ENCODE data around the gene SLC14A1. TPM values are rescaled to one million over a fixed set of nuclear protein-coding genes. Genes with fewer than 3 reads are reported as not detected.
A peak's percentile ranks its signal among the peaks of the same experiment; 100 is the strongest.

The SLC14A1 gene
- total RNA-seq, 2 donors from 2014 or later: 0.32 to 0.52 TPM

- no peak overlapping the region for H3K9ac ChIP-seq (ENCODE audit: low read depth in 2 of 2, low read length in 2 of 2)
- intact Hi-C loops (cut with DNase I): loop anchor here (10.0 kb wide), 1 partner anchor 383 kb away; no protein-coding TSS in a partner anchor
- DNase-seq: no peak
- no peak overlapping the region for H3K27ac ChIP-seq
- H3K27me3 ChIP-seq: no peaks in the 10 kb centered on the region
- no peak overlapping the region for H3K4me3 ChIP-seq
- H3K9me3 ChIP-seq: no peaks in the 10 kb centered on the region
- no peaks in the 10 kb centered on the region for H3K36me3 ChIP-seq
- no peaks in the 10 kb centered on the region for H3K4me1 ChIP-seq
- TF ChIP-seq CTCF (IDR thresholded peaks at IDR 0.05): no peak
Observed at GRCh38 chr18:45682181-45682580, 41.8 kb upstream of the SLC14A1 start.

GRCh38 chr18:45684341-45685115, 39.5 kb upstream of the SLC14A1 start:
- Histone ChIP-seq H3K36me3 (no peaks in the 10 kb centered on the region), H3K9ac (ENCODE audit: low read depth in 2 of 2, low read length in 2 of 2) (no peak overlapping the region), H3K27ac (no peak overlapping the region), H3K4me1 (no peaks in the 10 kb centered on the region), H3K4me3 (no peak overlapping the region), H3K9me3 (no peaks in the 10 kb centered on the region), H3K27me3 (no peaks in the 10 kb centered on the region)
- intact Hi-C loops (cut with DNase I): loop anchor here (10.0 kb wide), 1 partner anchor 380 kb away; no protein-coding TSS in a partner anchor
- DNase-seq: no peak
- TF ChIP-seq CTCF (IDR thresholded peaks at IDR 0.05): no peak

- H3K27ac ChIP-seq: peak overlapping the region; percentile 17
- peak overlapping the region; percentile 10 for H3K4me3 ChIP-seq
Observed at GRCh38 chr18:45686891-45687611, 36.9 kb upstream of the SLC14A1 start.

GRCh38 chr18:45687621-45688020, 36.4 kb upstream of the SLC14A1 start:
- H3K4me1 ChIP-seq: no peaks in the 10 kb centered on the region
- TF ChIP-seq CTCF (IDR thresholded peaks at IDR 0.05): no peak
- no peak overlapping the region for H3K9ac ChIP-seq (ENCODE audit: low read depth in 2 of 2, low read length in 2 of 2)
- H3K36me3 ChIP-seq: no peaks in the 10 kb centered on the region
- H3K4me3 ChIP-seq: no peak overlapping the region
- no peaks in the 10 kb centered on the region for H3K27me3 ChIP-seq
- no peak overlapping the region for H3K27ac ChIP-seq
- DNase-seq: no peak
- H3K9me3 ChIP-seq: no peaks in the 10 kb centered on the region
- intact Hi-C loops (cut with DNase I): loop anchor here (10.0 kb wide), 1 partner anchor 377 kb away; no protein-coding TSS in a partner anchor

More at GRCh38 chr18:45686891-45687611, 36.9 kb upstream of the SLC14A1 start:
- no peak for TF ChIP-seq CTCF (IDR thresholded peaks at IDR 0.05)
- H3K4me1 ChIP-seq: no peaks in the 10 kb centered on the region
- no peak overlapping the region for H3K9ac ChIP-seq (ENCODE audit: low read depth in 2 of 2, low read length in 2 of 2)
- no peaks in the 10 kb centered on the region for H3K36me3 ChIP-seq
- no peaks in the 10 kb centered on the region for H3K27me3 ChIP-seq
- no peak for DNase-seq
- intact Hi-C loops (cut with DNase I): loop anchor here (10.0 kb wide), 1 partner anchor 378 kb away; no protein-coding TSS in a partner anchor
- no peaks in the 10 kb centered on the region for H3K9me3 ChIP-seq

GRCh38 chr18:45688113-45688512, 35.9 kb upstream of the SLC14A1 start:
- H3K9ac ChIP-seq (ENCODE audit: low read depth in 2 of 2, low read length in 2 of 2): no peak overlapping the region
- no peak for DNase-seq
- no peaks in the 10 kb centered on the region for H3K36me3 ChIP-seq
- H3K27ac ChIP-seq: no peak overlapping the region
- intact Hi-C loops (cut with DNase I): loop anchor here (10.0 kb wide), 1 partner anchor 377 kb away; no protein-coding TSS in a partner anchor
- no peaks in the 10 kb centered on the region for H3K4me1 ChIP-seq
- no peak overlapping the region for H3K4me3 ChIP-seq
- no peaks in the 10 kb centered on the region for H3K27me3 ChIP-seq
- no peak for TF ChIP-seq CTCF (IDR thresholded peaks at IDR 0.05)
- H3K9me3 ChIP-seq: no peaks in the 10 kb centered on the region
